T-helper 1 cell treated with Interleukin-12 subunit alpha and Interleukin-12 subunit beta and Interleukin-4 antibody, amounts not matched to agents 30 μg/mL and 1 μg/mL, for 36 hours (primary cell): Measurements from ENCODE around the gene HRH2.
A peak's percentile ranks its signal among the peaks of the same experiment; 100 is the strongest.
"Not testable (repeated sequence)": the region's sequence is repeated elsewhere in the genome, so short reads cannot be mapped to it uniquely, and the experiment has no call there.

Source experiments
- H3K27ac Mint-ChIP-seq: one replicate; pipeline ENCODE4 v1.8.0; 2021; ENCODE audit warnings: mild to moderate bottlenecking, mixed read lengths
- H3K27me3 Mint-ChIP-seq: one replicate; pipeline ENCODE4 v1.8.0; 2021; ENCODE audit warnings: low read depth, mixed read lengths
- H3K36me3 Mint-ChIP-seq: one replicate; pipeline ENCODE4 v1.8.0; 2021; ENCODE audit warnings: low read depth, mixed read lengths
- H3K4me1 Mint-ChIP-seq: one replicate; pipeline ENCODE4 v1.8.0; 2021; ENCODE audit warnings: low read depth, mixed read lengths
- H3K4me3 Mint-ChIP-seq: one replicate; pipeline ENCODE4 v1.8.0; 2021; ENCODE audit warnings: mild to moderate bottlenecking, moderate library complexity, mixed read lengths
- H3K9me3 Mint-ChIP-seq: one replicate; pipeline ENCODE4 v1.8.0; 2021; ENCODE audit warnings: mixed read lengths

Gene HRH2

DNA sequence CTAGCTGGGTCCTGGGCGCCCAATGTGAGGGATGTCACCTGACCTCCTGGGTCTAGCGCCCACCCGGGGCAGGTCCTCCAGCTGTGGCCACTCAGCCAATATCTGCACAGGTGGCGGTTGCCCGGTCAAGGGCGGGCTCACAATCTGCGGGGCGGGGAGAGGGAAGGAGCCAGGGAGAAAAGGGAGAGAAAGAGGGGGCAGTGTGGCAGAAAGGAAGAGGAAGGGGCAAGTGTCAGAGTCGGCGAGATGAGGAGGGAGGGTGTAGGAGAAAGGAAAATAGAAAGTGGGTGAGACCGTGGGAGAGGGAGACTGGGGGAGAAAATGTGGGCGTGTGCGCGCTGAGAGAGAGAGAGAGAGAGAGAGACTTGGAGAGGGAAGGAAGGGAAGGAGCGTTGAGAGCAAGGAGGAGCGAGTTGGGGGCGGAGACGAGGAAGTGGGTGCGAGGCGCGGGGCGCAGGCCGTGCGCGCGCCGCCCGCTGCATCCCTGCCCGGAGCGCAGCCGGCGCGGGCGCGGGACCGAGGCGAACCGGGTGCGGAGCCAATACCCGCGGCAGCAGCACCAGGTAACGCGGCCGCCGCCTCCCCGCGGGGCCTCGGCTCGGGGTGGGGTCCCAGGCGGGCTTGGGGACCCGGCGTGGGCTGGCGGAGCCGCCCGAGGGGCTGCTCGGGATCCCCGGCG is at the start of gene HRH2:
Gene HRH2, plus strand, starts transcription at position 479 of the 679 bp plus-strand sequence. CDS start 25,163 bp downstream, outside the sequence.
- no peaks in the 10 kb centered on the region for H3K27me3 Mint-ChIP-seq
- peak within 1 kb of the TSS; percentile 83 for H3K27ac Mint-ChIP-seq
- peaks cover 25% of the 10 kb centered on the region for H3K36me3 Mint-ChIP-seq
- H3K4me3 Mint-ChIP-seq = peak within 1 kb of the TSS; percentile 94
- H3K4me1 Mint-ChIP-seq = peaks cover 77% of the 10 kb centered on the region
- H3K9me3 Mint-ChIP-seq = no peaks in the 10 kb centered on the region

DNA sequence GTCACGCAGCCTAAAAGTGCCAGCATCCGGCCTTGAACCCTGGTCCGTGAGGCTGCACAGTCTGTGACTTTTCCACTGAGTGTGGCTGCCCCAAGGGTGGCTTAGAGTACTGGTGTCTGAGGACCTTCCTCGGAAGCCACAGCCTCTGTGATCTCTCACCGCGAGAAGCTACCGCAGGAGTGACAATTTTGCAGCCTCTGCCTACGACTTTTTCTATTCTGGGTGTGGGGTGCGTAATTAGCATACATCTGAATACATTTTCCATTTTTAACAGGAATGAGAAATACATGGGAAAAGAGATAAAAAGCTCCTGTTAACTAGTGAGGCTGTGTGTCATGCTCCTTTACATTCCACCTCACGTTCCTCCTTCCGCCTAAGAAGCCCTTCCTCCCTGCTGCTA is 48.3 kb upstream of the HRH2 start:
- peaks cover 5% of the 10 kb centered on the region for H3K36me3 Mint-ChIP-seq
- H3K9me3 Mint-ChIP-seq = peaks cover 10% of the 10 kb centered on the region
- no peak overlapping the region for H3K4me3 Mint-ChIP-seq
- H3K27me3 Mint-ChIP-seq = peaks cover 29% of the 10 kb centered on the region
- no peak overlapping the region for H3K27ac Mint-ChIP-seq
- H3K4me1 Mint-ChIP-seq = peaks cover 13% of the 10 kb centered on the region

- H3K4me3 Mint-ChIP-seq = no peak overlapping the region
- H3K27ac Mint-ChIP-seq = no peak overlapping the region
- H3K36me3 Mint-ChIP-seq = peaks cover 5% of the 10 kb centered on the region
- H3K4me1 Mint-ChIP-seq = peaks cover 13% of the 10 kb centered on the region
- peaks cover 23% of the 10 kb centered on the region for H3K27me3 Mint-ChIP-seq
- H3K9me3 Mint-ChIP-seq = peaks cover 5% of the 10 kb centered on the region
Measured at GRCh38 chr5:175610381-175610780, 47.5 kb upstream of the HRH2 start.

- H3K4me1 Mint-ChIP-seq = peaks cover 16% of the 10 kb centered on the region
- H3K27me3 Mint-ChIP-seq = peaks cover 22% of the 10 kb centered on the region
Measured at GRCh38 chr5:175610898-175611297, 47.0 kb upstream of the HRH2 start.

DNA sequence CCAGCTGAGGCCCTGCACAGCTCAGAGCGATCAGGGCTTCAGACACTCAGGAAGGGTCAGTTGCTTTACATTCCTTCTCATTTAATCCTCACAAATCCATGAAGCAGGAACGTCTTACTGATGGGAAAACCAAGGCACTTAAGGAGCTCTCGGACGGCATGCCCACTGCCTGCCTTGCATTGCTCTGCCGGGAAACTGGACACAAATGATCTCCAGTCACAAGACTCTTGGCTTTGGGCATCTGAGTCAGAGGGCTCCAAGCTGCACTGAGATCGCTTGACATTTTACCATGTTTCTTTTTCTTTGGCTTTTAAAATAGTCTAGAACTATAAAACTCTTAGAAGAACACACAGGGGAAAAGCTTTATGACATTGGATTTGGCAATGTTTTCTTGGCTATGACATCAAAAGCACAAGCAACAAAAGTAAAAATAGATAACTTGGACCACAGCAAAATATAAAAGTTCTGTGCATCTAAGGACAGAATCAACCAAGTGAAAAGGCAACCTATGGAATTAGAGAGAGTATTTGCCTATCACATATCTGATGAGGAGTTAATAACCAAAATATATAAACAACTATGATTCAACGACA is 43.6 kb upstream of the HRH2 start:
- peaks cover 22% of the 10 kb centered on the region for H3K27me3 Mint-ChIP-seq
- no peak overlapping the region for H3K27ac Mint-ChIP-seq
- no peak overlapping the region for H3K4me3 Mint-ChIP-seq

More at GRCh38 chr5:175610898-175611297, 47.0 kb upstream of the HRH2 start:
- no peak overlapping the region for H3K4me3 Mint-ChIP-seq
- peaks cover 5% of the 10 kb centered on the region for H3K9me3 Mint-ChIP-seq
- peaks cover 5% of the 10 kb centered on the region for H3K36me3 Mint-ChIP-seq
- no peak overlapping the region for H3K27ac Mint-ChIP-seq

GRCh38 chr5:175614861-175615260 is 43.0 kb upstream of the HRH2 start:
- H3K27me3 Mint-ChIP-seq = peaks cover 22% of the 10 kb centered on the region
- peaks cover 12% of the 10 kb centered on the region for H3K4me1 Mint-ChIP-seq
- peaks cover 2% of the 10 kb centered on the region for H3K36me3 Mint-ChIP-seq
- peaks cover 5% of the 10 kb centered on the region for H3K9me3 Mint-ChIP-seq
- H3K27ac Mint-ChIP-seq = no peak overlapping the region
- H3K4me3 Mint-ChIP-seq = no peak overlapping the region

More for the DNA sequence above, 43.6 kb upstream of the HRH2 start:
- peaks cover 16% of the 10 kb centered on the region for H3K4me1 Mint-ChIP-seq
- peaks cover 5% of the 10 kb centered on the region for H3K9me3 Mint-ChIP-seq
- H3K36me3 Mint-ChIP-seq = peaks cover 2% of the 10 kb centered on the region

- no peak overlapping the region for H3K4me3 Mint-ChIP-seq
- peaks cover 5% of the 10 kb centered on the region for H3K9me3 Mint-ChIP-seq
- no peak overlapping the region for H3K27ac Mint-ChIP-seq
- H3K4me1 Mint-ChIP-seq = peaks cover 10% of the 10 kb centered on the region
- peaks cover 16% of the 10 kb centered on the region for H3K27me3 Mint-ChIP-seq
- peaks cover 2% of the 10 kb centered on the region for H3K36me3 Mint-ChIP-seq
Measured at GRCh38 chr5:175616083-175616482, 41.8 kb upstream of the HRH2 start.

DNA sequence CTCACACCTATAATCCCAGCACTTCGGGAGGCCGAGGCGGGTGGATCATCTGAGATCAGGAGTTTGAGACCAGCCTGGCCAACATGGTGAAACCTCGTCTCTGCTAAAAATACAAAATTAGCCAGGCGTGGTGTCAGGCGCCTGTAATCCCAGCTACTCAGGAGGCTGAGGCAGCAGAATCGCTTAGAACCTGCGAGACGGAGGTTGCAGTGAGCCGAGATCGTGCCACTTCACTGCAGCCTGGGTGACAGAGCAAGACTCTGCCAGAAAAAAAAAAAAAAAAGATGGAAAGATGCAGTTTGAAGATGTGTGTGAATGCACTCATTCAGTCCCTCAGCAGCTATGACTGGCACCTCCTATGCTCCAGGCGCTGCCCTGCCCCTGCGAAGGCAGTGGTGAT is 41.3 kb upstream of the HRH2 start:
- H3K27me3 Mint-ChIP-seq = peaks cover 11% of the 10 kb centered on the region
- H3K4me1 Mint-ChIP-seq = peaks cover 10% of the 10 kb centered on the region
- not testable (repeated sequence) for H3K27ac Mint-ChIP-seq

GRCh38 chr5:175617447-175617846 is 40.4 kb upstream of the HRH2 start:
- Mint-ChIP-seq H3K4me1 (peaks cover 10% of the 10 kb centered on the region), H3K27ac (peak overlapping the region; percentile 4), H3K4me3 (no peak overlapping the region), H3K9me3 (peaks cover 19% of the 10 kb centered on the region), H3K36me3 (no peaks in the 10 kb centered on the region), H3K27me3 (peaks cover 8% of the 10 kb centered on the region)

More for the DNA sequence above, 41.3 kb upstream of the HRH2 start:
- not testable (repeated sequence) for H3K36me3 Mint-ChIP-seq, H3K4me3 Mint-ChIP-seq, H3K9me3 Mint-ChIP-seq

- Mint-ChIP-seq H3K4me3 (no peak overlapping the region), H3K4me1 (peaks cover 9% of the 10 kb centered on the region), H3K27ac (no peak overlapping the region), H3K36me3 (peaks cover 3% of the 10 kb centered on the region), H3K9me3 (peaks cover 24% of the 10 kb centered on the region), H3K27me3 (no peaks in the 10 kb centered on the region)
Measured at GRCh38 chr5:175620527-175620926, 37.3 kb upstream of the HRH2 start.

- Mint-ChIP-seq H3K4me3 (no peak overlapping the region), H3K4me1 (peaks cover 5% of the 10 kb centered on the region), H3K27me3 (no peaks in the 10 kb centered on the region), H3K9me3 (peaks cover 34% of the 10 kb centered on the region), H3K36me3 (peaks cover 7% of the 10 kb centered on the region), H3K27ac (no peak overlapping the region)
Measured at GRCh38 chr5:175621971-175622370, 35.9 kb upstream of the HRH2 start.

DNA sequence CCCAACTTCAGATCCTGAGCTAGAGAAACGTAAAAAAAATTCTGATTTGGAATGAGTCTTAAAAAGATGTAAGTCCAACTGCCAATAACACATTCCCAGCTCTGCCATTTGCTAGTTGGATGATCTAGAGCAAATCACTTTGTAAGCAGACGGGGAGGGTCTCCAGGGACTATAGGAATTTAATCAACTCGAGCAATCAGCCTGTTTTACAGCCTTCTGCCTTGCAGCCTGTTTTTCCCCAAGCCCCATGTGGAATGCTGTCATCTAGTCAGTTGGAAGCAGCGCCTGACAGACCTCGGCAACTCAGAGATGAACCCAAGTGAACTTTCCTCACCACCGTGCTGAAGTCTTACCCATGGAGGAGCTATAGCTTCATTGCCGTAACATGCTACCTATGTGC is 34.8 kb upstream of the HRH2 start:
- Mint-ChIP-seq H3K36me3 (peaks cover 7% of the 10 kb centered on the region), H3K4me1 (no peaks in the 10 kb centered on the region), H3K9me3 (peaks cover 45% of the 10 kb centered on the region), H3K4me3 (no peak overlapping the region), H3K27me3 (no peaks in the 10 kb centered on the region), H3K27ac (no peak overlapping the region)

DNA sequence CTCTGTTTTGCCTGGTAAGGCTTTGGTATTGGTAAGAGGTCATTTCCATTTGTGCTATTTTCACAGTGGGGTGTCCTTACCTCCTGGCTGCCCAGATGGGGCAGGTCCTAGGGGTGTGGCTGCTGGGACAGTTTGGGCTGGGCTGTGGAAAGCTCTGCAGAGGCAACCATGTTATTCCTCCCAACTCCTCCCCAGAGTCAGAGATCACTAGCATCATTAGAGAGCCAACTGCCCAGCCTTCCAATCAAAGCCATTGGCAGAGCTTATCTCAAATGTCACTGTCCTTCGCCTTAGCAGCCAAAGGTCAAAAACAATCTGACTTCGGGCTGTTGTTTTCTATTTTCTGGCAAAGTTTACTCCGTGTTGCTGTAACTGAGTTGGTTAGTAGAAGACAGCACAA is 33.6 kb upstream of the HRH2 start:
- Mint-ChIP-seq H3K27ac (no peak overlapping the region), H3K4me3 (no peak overlapping the region), H3K36me3 (peaks cover 7% of the 10 kb centered on the region), H3K4me1 (no peaks in the 10 kb centered on the region), H3K9me3 (peaks cover 53% of the 10 kb centered on the region), H3K27me3 (no peaks in the 10 kb centered on the region)

DNA sequence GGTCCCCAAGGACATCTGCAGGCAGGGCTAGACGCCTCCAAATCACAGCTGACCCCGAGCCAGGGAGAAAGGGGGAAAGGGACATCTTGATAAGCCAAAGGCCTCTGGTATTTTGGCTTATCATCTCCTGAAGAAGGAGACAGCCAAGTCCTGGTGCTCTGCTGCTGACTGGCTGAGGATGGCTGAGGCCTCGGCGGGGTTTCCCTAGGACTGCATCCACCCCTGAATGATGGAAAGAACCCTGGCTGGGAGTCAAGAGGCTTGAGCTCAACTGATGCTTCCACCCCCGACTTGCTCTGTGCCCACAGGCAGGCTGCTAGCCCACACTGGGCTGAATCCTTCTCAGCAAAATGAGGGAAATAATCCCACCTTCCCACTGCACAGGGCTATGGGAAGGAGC is 30.9 kb upstream of the HRH2 start:
- Mint-ChIP-seq H3K36me3 (peaks cover 8% of the 10 kb centered on the region), H3K4me3 (no peak overlapping the region), H3K27me3 (no peaks in the 10 kb centered on the region), H3K4me1 (no peaks in the 10 kb centered on the region), H3K9me3 (peaks cover 58% of the 10 kb centered on the region), H3K27ac (no peak overlapping the region)

- Mint-ChIP-seq H3K4me1 (no peaks in the 10 kb centered on the region), H3K4me3 (no peak overlapping the region), H3K27ac (no peak overlapping the region), H3K36me3 (peaks cover 8% of the 10 kb centered on the region), H3K27me3 (no peaks in the 10 kb centered on the region), H3K9me3 (peaks cover 52% of the 10 kb centered on the region)
Measured at GRCh38 chr5:175627739-175628138, 30.1 kb upstream of the HRH2 start.
